CD8-positive, alpha-beta memory T cell (primary cell): ENCODE measurements around the gene SMC6. TPM values are rescaled to one million over a fixed set of nuclear protein-coding genes. Genes with fewer than 3 reads are reported as not detected.

ENCODE experiments used
- CTCF ChIA-PET: fragments of 350-600 bp; sonication (Branson Sonifier 250); formaldehyde crosslinking; loops from one replicate; lab custom pipeline; 2021; ENCODE audit warnings: antibody characterized with exemption; lab: Charles Lee
- POLR2A ChIA-PET: fragments of 350-600 bp; sonication (Branson Sonifier 250); formaldehyde crosslinking; loops from one replicate; lab custom pipeline; 2021; ENCODE audit warnings: antibody characterized with exemption; lab: Charles Lee
- DNase-seq, 5 donors: peaks; one replicate each; pipeline versions ENCODE4 v3.0.0 to v3.0.0-alpha.2; 2020 to 2022; ENCODE audit warnings: mixed read lengths in 1 of 5
- H3K27ac ChIP-seq: one replicate; pipeline ENCODE4 v1.7.0; 2013; ENCODE audit warnings: low read depth, mild to moderate bottlenecking, low read length, moderate library complexity
- H3K27me3 ChIP-seq: 2 replicates; pipeline ENCODE4 v1.7.0; 2013; ENCODE audit warnings: low read length, mild to moderate bottlenecking; ENCODE audit not compliant: insufficient read depth, poor library complexity, severe bottlenecking
- H3K36me3 ChIP-seq: 2 replicates; pipeline ENCODE4 v1.7.0; 2013; ENCODE audit warnings: mild to moderate bottlenecking, low read length, moderate library complexity; ENCODE audit not compliant: insufficient read depth
- H3K4me1 ChIP-seq: 2 replicates; pipeline ENCODE4 v1.7.0; 2013; ENCODE audit warnings: mild to moderate bottlenecking, low read length, moderate library complexity; ENCODE audit not compliant: insufficient read depth
- H3K4me3 ChIP-seq: 2 replicates; pipeline ENCODE4 v1.7.0; 2013; ENCODE audit warnings: mild to moderate bottlenecking, low read length
- H3K9me3 ChIP-seq: 2 replicates; pipeline ENCODE4 v1.7.0; 2013; ENCODE audit warnings: mild to moderate bottlenecking, low read length
- H3K27ac Mint-ChIP-seq, 8 donors: one replicate each; pipeline ENCODE4 v1.8.0; 2020 to 2021; ENCODE audit warnings: mixed read lengths in 8 of 8, mild to moderate bottlenecking in 6 of 8, inconsistent platforms in 3 of 8, moderate library complexity in 3 of 8
- H3K27me3 Mint-ChIP-seq, 2 donors: one replicate each; pipeline ENCODE4 v1.8.0; 2020 to 2021; ENCODE audit warnings: mixed read lengths in 2 of 2, mild to moderate bottlenecking in 1 of 2, moderate library complexity in 1 of 2
- H3K36me3 Mint-ChIP-seq, 3 donors: one replicate each; pipeline ENCODE4 v1.8.0; 2020 to 2021; ENCODE audit warnings: mixed read lengths in 3 of 3, inconsistent platforms in 1 of 3, mild to moderate bottlenecking in 1 of 3
- H3K4me1 Mint-ChIP-seq, 3 donors: one replicate each; pipeline ENCODE4 v1.8.0; 2020 to 2021; ENCODE audit warnings: mixed read lengths in 3 of 3, inconsistent platforms in 1 of 3, mild to moderate bottlenecking in 1 of 3
- H3K4me3 Mint-ChIP-seq, 7 donors: one replicate each; pipeline ENCODE4 v1.8.0; 2020 to 2021; ENCODE audit warnings: mixed read lengths in 7 of 7, mild to moderate bottlenecking in 6 of 7, moderate library complexity in 4 of 7, inconsistent platforms in 2 of 7
- H3K9me3 Mint-ChIP-seq, 5 donors: one replicate each; pipeline ENCODE4 v1.8.0; 2020 to 2022; ENCODE audit warnings: mixed read lengths in 5 of 5, mild to moderate bottlenecking in 3 of 5, moderate library complexity in 2 of 5, inconsistent platforms in 1 of 5
- polyA plus RNA-seq: library from polyadenylated mRNA; unstranded; fragments of 300-500 nt; fragmentation: Illumina TruSeq; gene quantifications from one replicate; pipeline ENCODE4 v1.2.3, GENCODE V29; 2021
- total RNA-seq, 2 experiments: library from RNA; stranded (reverse); gene quantifications; one replicate each; pipeline ENCODE4 v1.2.3, GENCODE V29; 2021

Gene SMC6
- total and polyA plus RNA-seq, 3 experiments from 2014 or later: 15.8 to 25.7 (median 23.7) TPM

GRCh38 chr2:17719562-17720371 is 33.8 kb downstream of the SMC6 start:
- no peak overlapping the region for H3K4me3 Mint-ChIP-seq
- Histone ChIP-seq H3K27ac (no peak overlapping the region), H3K36me3 (peaks cover 16% of the 10 kb centered on the region), H3K9me3 (no peaks in the 10 kb centered on the region), H3K4me3 (no peak overlapping the region), H3K4me1 (no peaks in the 10 kb centered on the region), H3K27me3 (no peaks in the 10 kb centered on the region)
- POLR2A ChIA-PET: no interaction called here
- peak in 1 of 5 donors; percentile 7 for DNase-seq
- no peaks in the 10 kb centered on the region for H3K27me3 Mint-ChIP-seq
- H3K4me1 Mint-ChIP-seq: no peaks in the 10 kb centered on the region
- H3K27ac Mint-ChIP-seq: peak overlapping the region in 3 of 8 donors; percentile 9 to 38 (median 23)
- H3K36me3 Mint-ChIP-seq: peaks cover 0 to 47% (median 12%) of the 10 kb centered on the region in 3 donors
- CTCF ChIA-PET: interaction anchor here (0.8 to 2.1 kb wide), 6 partner anchors 10 to 657 kb away, joined by 3 to 13 read pairs (median 4); no protein-coding TSS in a partner anchor
- H3K9me3 Mint-ChIP-seq: no peaks in the 10 kb centered on the region

- DNase-seq: no peak
- H3K27me3 ChIP-seq: no peaks in the 10 kb centered on the region
- no peak overlapping the region for H3K27ac ChIP-seq
- no peak overlapping the region for H3K27ac Mint-ChIP-seq
- H3K36me3 Mint-ChIP-seq: peaks cover 0 to 51% (median 15%) of the 10 kb centered on the region in 3 donors
- CTCF ChIA-PET: interaction anchor here (1.9 to 2.1 kb wide), 2 partner anchors 20 to 460 kb away, joined by 5 to 13 read pairs; no protein-coding TSS in a partner anchor
- H3K27me3 Mint-ChIP-seq: no peaks in the 10 kb centered on the region
- H3K4me1 ChIP-seq: no peaks in the 10 kb centered on the region
- no peaks in the 10 kb centered on the region for H3K9me3 Mint-ChIP-seq
- no peak overlapping the region for H3K4me3 ChIP-seq
- no peaks in the 10 kb centered on the region for H3K4me1 Mint-ChIP-seq
- H3K9me3 ChIP-seq: no peaks in the 10 kb centered on the region
- no peak overlapping the region for H3K4me3 Mint-ChIP-seq
- POLR2A ChIA-PET: no interaction called here
- peaks cover 23% of the 10 kb centered on the region for H3K36me3 ChIP-seq
These were observed 34.9 kb downstream of the SMC6 start for GRCh38 chr2:17718689-17719088.

DNA sequence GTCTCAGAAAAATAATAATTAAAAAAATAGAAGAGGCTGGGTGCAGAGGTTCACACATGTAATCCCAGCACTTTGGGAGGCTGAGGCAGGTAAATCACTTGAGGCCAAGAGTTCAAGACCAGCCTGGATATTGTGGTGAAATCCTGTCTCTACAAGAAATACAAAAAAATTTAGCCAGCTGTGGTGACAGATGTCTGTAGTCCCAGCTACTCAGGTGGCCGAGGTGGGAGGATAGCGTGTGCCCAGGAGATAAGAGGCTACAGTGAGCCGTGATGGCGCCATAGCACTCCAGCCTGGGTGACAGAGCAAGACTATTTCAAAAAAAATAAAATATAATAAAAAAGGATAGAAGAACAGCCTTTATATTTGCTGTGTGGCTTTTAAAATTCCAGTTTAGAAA is 35.9 kb downstream of the SMC6 start:
- ChIA-PET POLR2A (no interaction called here), CTCF (interaction anchor here (1.1 kb wide), 1 partner anchor 13 kb away, joined by 3 read pairs; no protein-coding TSS in a partner anchor)
- Mint-ChIP-seq H3K4me1 (no peaks in the 10 kb centered on the region), H3K27me3 (no peaks in the 10 kb centered on the region), H3K4me3 (no peak overlapping the region), H3K27ac (no peak overlapping the region), H3K36me3 (peaks cover 0 to 62% (median 21%) of the 10 kb centered on the region in 3 donors), H3K9me3 (no peaks in the 10 kb centered on the region)
- H3K9me3 ChIP-seq: no peaks in the 10 kb centered on the region
- H3K36me3 ChIP-seq: peaks cover 20% of the 10 kb centered on the region
- H3K4me1 ChIP-seq: no peaks in the 10 kb centered on the region
- no peak overlapping the region for H3K4me3 ChIP-seq
- H3K27me3 ChIP-seq: no peaks in the 10 kb centered on the region
- no peak overlapping the region for H3K27ac ChIP-seq
- DNase-seq: no peak

- Mint-ChIP-seq H3K9me3 (no peaks in the 10 kb centered on the region), H3K4me3 (no peak overlapping the region), H3K27me3 (no peaks in the 10 kb centered on the region), H3K4me1 (no peaks in the 10 kb centered on the region), H3K36me3 (peaks cover 0 to 47% (median 18%) of the 10 kb centered on the region in 3 donors), H3K27ac (peak overlapping the region in 2 of 8 donors; percentile 5 to 26)
- no peak for DNase-seq
- ChIA-PET POLR2A (no interaction called here), CTCF (no interaction called here)
- Histone ChIP-seq H3K27me3 (no peaks in the 10 kb centered on the region), H3K4me1 (no peaks in the 10 kb centered on the region), H3K4me3 (no peak overlapping the region), H3K36me3 (peaks cover 12% of the 10 kb centered on the region), H3K27ac (no peak overlapping the region), H3K9me3 (no peaks in the 10 kb centered on the region)
These were observed 40.3 kb downstream of the SMC6 start for GRCh38 chr2:17713291-17713690.

- Histone ChIP-seq H3K9me3 (no peaks in the 10 kb centered on the region), H3K36me3 (peaks cover 15% of the 10 kb centered on the region), H3K4me3 (no peak overlapping the region), H3K27ac (no peak overlapping the region), H3K27me3 (no peaks in the 10 kb centered on the region), H3K4me1 (no peaks in the 10 kb centered on the region)
- H3K4me1 Mint-ChIP-seq: no peaks in the 10 kb centered on the region
- H3K36me3 Mint-ChIP-seq: peaks cover 0 to 53% (median 19%) of the 10 kb centered on the region in 3 donors
- ChIA-PET POLR2A (no interaction called here), CTCF (no interaction called here)
- no peaks in the 10 kb centered on the region for H3K9me3 Mint-ChIP-seq
- DNase-seq: no peak
- H3K27me3 Mint-ChIP-seq: no peaks in the 10 kb centered on the region
- H3K27ac Mint-ChIP-seq: no peak overlapping the region
- no peak overlapping the region for H3K4me3 Mint-ChIP-seq
These were observed 42.9 kb downstream of the SMC6 start for GRCh38 chr2:17710547-17711248.

GRCh38 chr2:17709897-17710296 is 43.7 kb downstream of the SMC6 start:
- POLR2A ChIA-PET: no interaction called here
- Mint-ChIP-seq H3K4me1 (no peaks in the 10 kb centered on the region), H3K9me3 (no peaks in the 10 kb centered on the region), H3K27me3 (no peaks in the 10 kb centered on the region), H3K36me3 (peaks cover 0 to 55% (median 19%) of the 10 kb centered on the region in 3 donors), H3K27ac (no peak overlapping the region), H3K4me3 (no peak overlapping the region)
- H3K4me3 ChIP-seq: no peak overlapping the region
- no peaks in the 10 kb centered on the region for H3K4me1 ChIP-seq
- no peaks in the 10 kb centered on the region for H3K9me3 ChIP-seq
- H3K27me3 ChIP-seq: no peaks in the 10 kb centered on the region
- peaks cover 15% of the 10 kb centered on the region for H3K36me3 ChIP-seq
- no peak for DNase-seq
- H3K27ac ChIP-seq: no peak overlapping the region
- CTCF ChIA-PET: interaction anchor here (1.4 kb wide), 1 partner anchor 10 kb away, joined by 3 read pairs; no protein-coding TSS in a partner anchor

- H3K36me3 Mint-ChIP-seq: peaks cover 0 to 51% (median 17%) of the 10 kb centered on the region in 3 donors
- no peaks in the 10 kb centered on the region for H3K9me3 ChIP-seq
- H3K4me1 ChIP-seq: no peaks in the 10 kb centered on the region
- no peak for DNase-seq
- no peak overlapping the region for H3K27ac ChIP-seq
- POLR2A ChIA-PET: no interaction called here
- H3K4me1 Mint-ChIP-seq: no peaks in the 10 kb centered on the region
- no peaks in the 10 kb centered on the region for H3K9me3 Mint-ChIP-seq
- no peaks in the 10 kb centered on the region for H3K27me3 ChIP-seq
- no peak overlapping the region for H3K27ac Mint-ChIP-seq
- H3K36me3 ChIP-seq: peaks cover 7% of the 10 kb centered on the region
- H3K4me3 ChIP-seq: no peak overlapping the region
- CTCF ChIA-PET: interaction anchor here (1.4 kb wide), 1 partner anchor 12 kb away, joined by 3 read pairs; no protein-coding TSS in a partner anchor
- H3K4me3 Mint-ChIP-seq: no peak overlapping the region
- no peaks in the 10 kb centered on the region for H3K27me3 Mint-ChIP-seq
These were observed 45.1 kb downstream of the SMC6 start for GRCh38 chr2:17708501-17708900.

GRCh38 chr2:17706845-17707244 is 46.8 kb downstream of the SMC6 start:
- H3K4me1 Mint-ChIP-seq: no peaks in the 10 kb centered on the region

More at GRCh38 chr2:17706845-17707244, 46.8 kb downstream of the SMC6 start:
- H3K27ac ChIP-seq: no peak overlapping the region
- POLR2A ChIA-PET: no interaction called here
- DNase-seq: no peak
- peaks cover 0 to 49% (median 9%) of the 10 kb centered on the region in 3 donors for H3K36me3 Mint-ChIP-seq
- no peak overlapping the region for H3K4me3 ChIP-seq
- H3K27me3 ChIP-seq: no peaks in the 10 kb centered on the region
- CTCF ChIA-PET: no interaction called here
- H3K36me3 ChIP-seq: peaks cover 10% of the 10 kb centered on the region
- H3K9me3 Mint-ChIP-seq: no peaks in the 10 kb centered on the region
- H3K4me3 Mint-ChIP-seq: no peak overlapping the region
- no peaks in the 10 kb centered on the region for H3K27me3 Mint-ChIP-seq
- H3K9me3 ChIP-seq: no peaks in the 10 kb centered on the region
- no peak overlapping the region for H3K27ac Mint-ChIP-seq
- H3K4me1 ChIP-seq: no peaks in the 10 kb centered on the region
